ENCODE measurements around the gene TBATA.

TBATA gene

DNA sequence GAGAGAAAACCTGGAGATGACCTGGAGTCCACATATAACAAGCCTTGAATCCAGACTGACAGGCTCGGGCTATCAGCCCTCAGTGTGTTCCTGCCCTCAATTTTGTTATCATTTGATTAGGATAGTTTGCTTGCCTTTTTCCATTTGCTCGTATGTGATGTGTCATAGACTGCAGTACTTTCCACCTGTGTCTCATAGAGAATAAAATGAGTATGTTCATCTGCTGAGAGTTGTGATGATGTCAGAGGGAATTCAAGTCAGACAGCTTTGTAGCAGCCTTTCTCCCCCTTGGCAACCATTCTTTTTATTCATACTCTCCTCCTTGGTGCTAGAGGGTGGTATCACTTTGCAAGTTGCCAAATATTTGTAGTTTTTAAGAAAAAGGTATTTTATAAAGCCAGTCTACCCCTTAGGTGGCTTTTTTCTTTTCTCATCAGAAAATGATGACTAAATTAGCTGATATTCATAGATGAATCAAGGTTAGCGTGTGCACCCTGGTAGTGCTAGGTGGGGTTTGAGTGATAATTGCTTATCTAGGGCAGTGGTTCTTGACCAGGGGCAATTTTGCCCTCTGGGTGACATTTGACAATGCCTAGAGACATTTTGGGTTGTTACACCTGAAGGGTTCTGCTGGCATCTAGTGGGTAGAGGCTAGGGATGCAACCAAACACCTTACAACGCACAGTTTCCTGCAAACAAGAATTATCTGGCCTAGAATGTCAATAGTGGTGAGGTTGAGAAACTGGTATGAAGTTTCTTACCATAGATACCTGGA, 36.0 kb upstream of the TBATA start:
- H3K36me3 Mint-ChIP-seq (ENCODE audit: insufficient read depth): peaks cover 24% of the 10 kb centered on the region

GRCh38 chr10:70816220-70816894, 31.2 kb upstream of the TBATA start:
- Mint-ChIP-seq H3K4me3 (peak overlapping the region; percentile 86), H3K27me3 (no peaks in the 10 kb centered on the region), H3K36me3 (ENCODE audit: insufficient read depth) (peaks cover 13% of the 10 kb centered on the region), H3K4me1 (peaks cover 48% of the 10 kb centered on the region), H3K9me3 (no peaks in the 10 kb centered on the region), H3K27ac (ENCODE audit: low read depth) (peak overlapping the region; percentile 73)
- peak in 1 of 2 donors; percentile 18 for DNase-seq (ENCODE audit: low spot score in 2 of 2)
- ATAC-seq (replicated peaks; ENCODE audit: extremely low read depth, poor library complexity, severe bottlenecking): peak; percentile 56

More for the DNA sequence above, 36.0 kb upstream of the TBATA start:
- H3K4me1 Mint-ChIP-seq: peaks cover 53% of the 10 kb centered on the region
- no peak overlapping the region for H3K4me3 Mint-ChIP-seq
- DNase-seq (ENCODE audit: low spot score in 2 of 2): no peak
- no peaks in the 10 kb centered on the region for H3K27me3 Mint-ChIP-seq
- H3K9me3 Mint-ChIP-seq: no peaks in the 10 kb centered on the region
- no peak overlapping the region for H3K27ac Mint-ChIP-seq (ENCODE audit: low read depth)
- ATAC-seq (replicated peaks; ENCODE audit: extremely low read depth, poor library complexity, severe bottlenecking): no peak

DNA sequence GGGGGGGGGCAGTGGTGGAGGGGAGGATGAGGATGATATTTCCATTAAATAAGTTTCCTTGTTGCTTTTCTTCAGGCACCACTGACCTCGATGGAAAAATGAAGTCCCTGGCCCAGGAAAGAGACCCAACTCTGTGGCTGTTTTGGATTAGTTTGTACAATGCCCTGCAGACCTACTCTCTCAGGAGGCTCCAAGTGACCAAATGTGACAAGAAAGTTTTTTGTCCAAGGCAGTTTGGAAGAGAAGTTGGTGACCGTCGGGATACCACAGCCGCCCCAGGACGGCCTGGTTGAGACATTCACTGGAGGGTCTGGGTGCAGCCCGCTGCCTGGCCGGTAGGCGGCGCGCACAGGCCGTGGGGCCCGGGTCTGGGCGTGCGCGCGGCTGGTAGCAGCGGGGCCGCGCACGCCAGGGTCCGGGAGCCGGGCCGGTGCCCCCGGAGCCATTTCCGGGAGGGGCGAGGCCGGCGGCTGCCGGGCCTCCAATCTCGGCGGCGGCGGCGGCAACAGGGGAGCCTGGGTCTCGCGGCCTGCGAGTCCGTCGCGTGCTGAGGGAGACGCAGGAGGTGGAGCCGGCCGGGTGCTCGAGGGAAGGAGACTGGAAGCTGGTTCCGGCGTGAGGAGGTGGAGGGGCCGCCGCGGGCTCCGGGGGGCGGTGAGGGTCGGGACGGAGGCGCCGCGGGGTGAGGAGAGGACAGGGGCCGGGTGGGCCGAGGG, 30.5 kb upstream of the TBATA start, which contains the start of gene SGPL1:
Gene SGPL1, plus strand, starts transcription at position 445 of the 716 bp plus-strand sequence. CDS start 906 bp downstream, outside the sequence.
- Mint-ChIP-seq H3K27ac (ENCODE audit: low read depth) (peak within 1 kb of the TSS; percentile 73), H3K36me3 (ENCODE audit: insufficient read depth) (peaks cover 13% of the 10 kb centered on the region), H3K4me3 (peak within 1 kb of the TSS; percentile 86), H3K27me3 (no peaks in the 10 kb centered on the region), H3K9me3 (no peaks in the 10 kb centered on the region), H3K4me1 (peaks cover 41% of the 10 kb centered on the region)
- ATAC-seq (replicated peaks; ENCODE audit: extremely low read depth, poor library complexity, severe bottlenecking) (peak; percentile 95), DNase-seq (ENCODE audit: low spot score in 2 of 2) (peak; percentile 74 to 83)

DNA sequence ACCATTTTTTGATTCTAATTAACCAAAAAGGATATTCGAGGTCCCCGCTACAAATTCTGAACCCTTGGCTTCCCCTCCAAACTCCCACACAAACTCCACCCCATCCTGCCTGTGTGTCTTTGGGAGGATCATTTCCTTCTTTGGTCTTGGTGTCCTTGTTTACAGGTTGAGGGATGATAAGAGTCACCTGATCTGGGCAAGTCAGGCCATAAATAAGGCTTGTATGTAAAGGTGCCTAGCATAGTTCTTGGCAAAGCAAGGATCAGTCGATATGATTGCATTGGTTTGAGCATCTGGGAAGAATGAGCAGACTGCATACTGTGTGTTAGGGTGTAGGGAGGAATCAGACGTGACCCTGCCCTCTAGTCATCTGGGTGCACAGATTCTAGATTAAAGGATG, 28.9 kb upstream of the TBATA start:
- Mint-ChIP-seq H3K4me1 (peaks cover 39% of the 10 kb centered on the region), H3K27ac (ENCODE audit: low read depth) (peak overlapping the region; percentile 73), H3K36me3 (ENCODE audit: insufficient read depth) (peaks cover 5% of the 10 kb centered on the region), H3K27me3 (no peaks in the 10 kb centered on the region), H3K9me3 (no peaks in the 10 kb centered on the region), H3K4me3 (peak overlapping the region; percentile 86)
- ATAC-seq (replicated peaks; ENCODE audit: extremely low read depth, poor library complexity, severe bottlenecking) (no peak), DNase-seq (ENCODE audit: low spot score in 2 of 2) (no peak)

- Mint-ChIP-seq H3K27ac (ENCODE audit: low read depth) (no peak overlapping the region), H3K4me3 (no peak overlapping the region), H3K27me3 (no peaks in the 10 kb centered on the region), H3K9me3 (no peaks in the 10 kb centered on the region), H3K4me1 (peaks cover 25% of the 10 kb centered on the region), H3K36me3 (ENCODE audit: insufficient read depth) (peaks cover 5% of the 10 kb centered on the region)
- ATAC-seq (replicated peaks; ENCODE audit: extremely low read depth, poor library complexity, severe bottlenecking): no peak
- DNase-seq (ENCODE audit: low spot score in 2 of 2): no peak
Observed at GRCh38 chr10:70812814-70813213, 27.6 kb upstream of the TBATA start.

DNA sequence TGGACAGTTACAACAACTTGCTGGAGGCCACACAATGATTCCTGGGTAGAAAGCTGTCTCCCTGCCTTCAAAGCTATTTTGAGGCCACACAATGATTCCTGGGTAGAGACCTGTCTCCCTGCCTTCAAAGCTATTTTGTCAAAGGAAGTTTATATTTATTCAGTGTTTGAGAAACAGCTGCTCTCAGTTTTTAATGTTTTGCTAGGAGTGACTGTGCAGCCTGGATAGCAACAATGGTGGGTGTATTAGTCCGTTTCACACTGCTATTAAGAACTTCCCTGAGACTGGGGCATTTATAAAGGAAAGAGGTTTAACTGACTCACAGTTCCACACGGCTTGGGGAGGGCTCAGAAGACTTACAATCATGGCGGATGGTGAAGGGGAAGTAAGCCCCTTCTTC, 26.7 kb upstream of the TBATA start:
- Mint-ChIP-seq H3K36me3 (ENCODE audit: insufficient read depth) (peaks cover 2% of the 10 kb centered on the region), H3K9me3 (no peaks in the 10 kb centered on the region), H3K27me3 (no peaks in the 10 kb centered on the region), H3K4me3 (no peak overlapping the region), H3K27ac (ENCODE audit: low read depth) (no peak overlapping the region), H3K4me1 (peaks cover 16% of the 10 kb centered on the region)
- no peak for DNase-seq (ENCODE audit: low spot score in 2 of 2)
- ATAC-seq (replicated peaks; ENCODE audit: extremely low read depth, poor library complexity, severe bottlenecking): no peak

- Mint-ChIP-seq H3K36me3 (ENCODE audit: insufficient read depth) (peaks cover 2% of the 10 kb centered on the region), H3K9me3 (no peaks in the 10 kb centered on the region), H3K4me3 (no peak overlapping the region), H3K4me1 (peaks cover 10% of the 10 kb centered on the region), H3K27ac (ENCODE audit: low read depth) (no peak overlapping the region), H3K27me3 (no peaks in the 10 kb centered on the region)
- DNase-seq (ENCODE audit: low spot score in 2 of 2): no peak
- no peak for ATAC-seq (replicated peaks; ENCODE audit: extremely low read depth, poor library complexity, severe bottlenecking)
Observed at GRCh38 chr10:70810967-70811366, 25.8 kb upstream of the TBATA start.

GRCh38 chr10:70809726-70810125, 24.5 kb upstream of the TBATA start:
- DNase-seq (ENCODE audit: low spot score in 2 of 2): no peak
- Mint-ChIP-seq H3K4me1 (peaks cover 11% of the 10 kb centered on the region), H3K4me3 (no peak overlapping the region), H3K36me3 (ENCODE audit: insufficient read depth) (peaks cover 2% of the 10 kb centered on the region), H3K9me3 (no peaks in the 10 kb centered on the region), H3K27ac (ENCODE audit: low read depth) (no peak overlapping the region), H3K27me3 (peaks cover 9% of the 10 kb centered on the region)
- ATAC-seq (replicated peaks; ENCODE audit: extremely low read depth, poor library complexity, severe bottlenecking): no peak

- peaks cover 15% of the 10 kb centered on the region for H3K27me3 Mint-ChIP-seq
- no peaks in the 10 kb centered on the region for H3K9me3 Mint-ChIP-seq
- H3K4me1 Mint-ChIP-seq: peaks cover 6% of the 10 kb centered on the region
- H3K4me3 Mint-ChIP-seq: no peak overlapping the region
- peaks cover 2% of the 10 kb centered on the region for H3K36me3 Mint-ChIP-seq (ENCODE audit: insufficient read depth)
- no peak for ATAC-seq (replicated peaks; ENCODE audit: extremely low read depth, poor library complexity, severe bottlenecking)
- no peak for DNase-seq (ENCODE audit: low spot score in 2 of 2)
- no peak overlapping the region for H3K27ac Mint-ChIP-seq (ENCODE audit: low read depth)
Observed at GRCh38 chr10:70809011-70809611, 23.9 kb upstream of the TBATA start.

DNA sequence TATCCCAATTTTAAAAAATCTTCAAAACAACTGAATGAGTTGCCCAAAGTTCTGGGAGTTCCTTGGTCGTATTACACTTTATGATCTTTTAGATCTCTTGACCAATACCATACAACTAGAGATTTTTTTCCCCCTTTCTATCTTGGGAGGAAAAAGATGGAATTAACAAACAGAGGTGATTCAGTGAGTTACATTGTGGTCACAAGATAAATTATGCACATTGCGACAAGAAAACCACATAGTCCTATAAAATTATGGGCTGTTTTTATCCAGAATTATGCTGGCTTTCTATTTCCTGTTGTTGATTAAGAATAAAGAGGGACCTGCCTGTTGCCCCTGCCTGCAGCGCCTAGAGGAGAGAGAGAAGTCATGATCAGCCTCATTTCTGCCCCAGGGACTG, 22.4 kb upstream of the TBATA start:
- Mint-ChIP-seq H3K27me3 (peaks cover 30% of the 10 kb centered on the region), H3K36me3 (ENCODE audit: insufficient read depth) (peaks cover under 1% of the 10 kb centered on the region), H3K27ac (ENCODE audit: low read depth) (no peak overlapping the region), H3K9me3 (no peaks in the 10 kb centered on the region), H3K4me1 (peaks cover 5% of the 10 kb centered on the region), H3K4me3 (no peak overlapping the region)
- ATAC-seq (replicated peaks; ENCODE audit: extremely low read depth, poor library complexity, severe bottlenecking) (no peak), DNase-seq (ENCODE audit: low spot score in 2 of 2) (no peak)

DNA sequence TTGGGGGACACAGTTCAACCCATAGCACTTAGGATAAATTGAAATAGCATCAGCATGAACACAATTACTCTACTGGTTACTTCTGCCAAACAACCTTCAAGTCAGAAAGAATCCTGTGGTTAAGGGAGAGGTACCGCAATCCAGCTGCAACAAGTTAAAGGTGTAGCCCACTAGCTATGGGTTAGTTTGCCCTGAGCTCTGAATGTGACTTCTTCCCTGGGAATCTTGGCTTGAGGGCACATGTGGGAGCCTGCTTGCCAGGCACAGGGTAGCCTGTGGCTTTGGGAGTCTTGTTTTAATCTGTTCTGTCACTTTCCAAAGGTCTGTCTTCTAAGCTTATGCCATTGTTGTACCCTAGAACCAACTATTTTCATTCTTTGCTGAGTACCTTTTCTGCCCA, 21.7 kb upstream of the TBATA start:
- no peaks in the 10 kb centered on the region for H3K9me3 Mint-ChIP-seq
- H3K4me3 Mint-ChIP-seq: no peak overlapping the region
- no peak overlapping the region for H3K27ac Mint-ChIP-seq (ENCODE audit: low read depth)
- H3K27me3 Mint-ChIP-seq: peaks cover 38% of the 10 kb centered on the region
- H3K4me1 Mint-ChIP-seq: peaks cover 5% of the 10 kb centered on the region
- DNase-seq (ENCODE audit: low spot score in 2 of 2): no peak
- no peaks in the 10 kb centered on the region for H3K36me3 Mint-ChIP-seq (ENCODE audit: insufficient read depth)
- ATAC-seq (replicated peaks; ENCODE audit: extremely low read depth, poor library complexity, severe bottlenecking): no peak

GRCh38 chr10:70805619-70806215, 20.5 kb upstream of the TBATA start:
- ATAC-seq (replicated peaks; ENCODE audit: extremely low read depth, poor library complexity, severe bottlenecking): no peak
- Mint-ChIP-seq H3K27me3 (peaks cover 49% of the 10 kb centered on the region), H3K4me1 (peaks cover 5% of the 10 kb centered on the region), H3K9me3 (no peaks in the 10 kb centered on the region), H3K4me3 (no peak overlapping the region), H3K27ac (ENCODE audit: low read depth) (no peak overlapping the region), H3K36me3 (ENCODE audit: insufficient read depth) (no peaks in the 10 kb centered on the region)
- no peak for DNase-seq (ENCODE audit: low spot score in 2 of 2)

All from central memory CD8-positive, alpha-beta T cell (primary cell).